Endothelial cell of umbilical vein (primary cell): Measurements from ENCODE around the gene INTS7. TPM values are rescaled to one million over a fixed set of nuclear protein-coding genes. Genes with fewer than 3 reads are reported as not detected.

Experiments used
- BruUV-seq: library from RNA; stranded (reverse); fragments of 400-500 nt; replicated peaks from 2 replicates; lab custom pipeline; 2021; lab: Mats Ljungman, UMichigan
- CTCF ChIA-PET: fragments of 300-600, 350-600 bp; sonication (Branson Sonifier 250); formaldehyde crosslinking; loops from one replicate; lab custom pipeline; 2021; ENCODE audit warnings: antibody characterized with exemption, inconsistent platforms; lab: Charles Lee
- POLR2A ChIA-PET: fragments of 300-600, 350-600 bp; sonication (Branson Sonifier 250); formaldehyde crosslinking; loops from one replicate; lab custom pipeline; 2021; ENCODE audit warnings: antibody characterized with exemption, inconsistent platforms; lab: Charles Lee
- DNase-seq: peaks from one replicate; pipeline ENCODE4 v3.0.0-alpha.2; 2011; ENCODE audit warnings: low read depth, low spot score
- FAIRE-seq: peaks from 2 replicates; lab custom pipeline; 2011; peaks lifted over from hg19 to GRCh38; lab: Jason Lieb, UNC
- H2AFZ ChIP-seq: 2 replicates; pipeline ENCODE4 v1.6.0; 2012; ENCODE audit warnings: low read depth, low read length, control low read depth, inconsistent platforms
- H3K27ac ChIP-seq: 2 replicates; pipeline ENCODE4 v1.5.1; 2011; ENCODE audit warnings: low read depth, mild to moderate bottlenecking, control low read depth, low read length, moderate library complexity; ENCODE audit not compliant: insufficient read depth
- H3K27me3 ChIP-seq, 2 experiments: 2 replicates each; pipeline versions ENCODE4 v1.6.0 to v1.6.1; 2011; ENCODE audit warnings: low read length in 2 of 2, mixed read lengths in 1 of 2; ENCODE audit not compliant: control insufficient read depth in 2 of 2, insufficient read depth in 2 of 2
- H3K36me3 ChIP-seq, 2 experiments: 2 replicates in 1 of 2; 3 replicates in 1 of 2; pipeline ENCODE4 v1.5.1; 2011; ENCODE audit warnings: low read length in 2 of 2, mild to moderate bottlenecking in 1 of 2, moderate library complexity in 1 of 2; ENCODE audit not compliant: control insufficient read depth in 2 of 2, insufficient read depth in 2 of 2; ENCODE audit errors: extremely low read depth in 1 of 2
- H3K4me1 ChIP-seq: 3 replicates; pipeline ENCODE4 v1.5.1; 2011; ENCODE audit warnings: mild to moderate bottlenecking, low read length; ENCODE audit not compliant: control insufficient read depth, insufficient read depth; ENCODE audit errors: extremely low read depth
- H3K4me2 ChIP-seq: 2 replicates; pipeline ENCODE4 v1.6.1; 2011; ENCODE audit warnings: low read length, control low read depth, mixed read lengths; ENCODE audit not compliant: insufficient read depth
- H3K4me3 ChIP-seq, 3 experiments: fragments of 200-600 bp in 1 of 3; sonication (generic), shearing (Covaris generic) in 1 of 3; replicated peaks in 1 of 3; 2 replicates each; pipeline ENCODE4 v1.5.1; 2011 to 2016; ENCODE audit warnings: control low read depth in 3 of 3, low read length in 3 of 3, mild to moderate bottlenecking in 2 of 3, inconsistent platforms in 1 of 3, low read depth in 1 of 3, moderate library complexity in 1 of 3; ENCODE audit not compliant: insufficient read depth in 1 of 3
- H3K79me2 ChIP-seq: 2 replicates; pipeline ENCODE4 v1.6.0; 2012; ENCODE audit warnings: low read length, inconsistent platforms; ENCODE audit not compliant: control insufficient read depth, insufficient read depth
- H3K9ac ChIP-seq: replicated peaks from 2 replicates; pipeline ENCODE3; 2011; ENCODE audit warnings: low read length, control low read depth; ENCODE audit not compliant: insufficient read depth; ENCODE audit errors: extremely low read depth
- H3K9me1 ChIP-seq: replicated peaks from 3 replicates; pipeline ENCODE4 v1.6.0; 2011; ENCODE audit warnings: mild to moderate bottlenecking, low read length; ENCODE audit not compliant: control insufficient read depth, insufficient read depth; ENCODE audit errors: extremely low read depth
- H3K9me3 ChIP-seq: replicated peaks from 2 replicates; pipeline ENCODE4 v1.5.1; 2012; ENCODE audit warnings: low read length, inconsistent platforms; ENCODE audit not compliant: control insufficient read depth, insufficient read depth
- H4K20me1 ChIP-seq: replicated peaks from 2 replicates; pipeline ENCODE3; 2011; ENCODE audit warnings: mild to moderate bottlenecking, low read length; ENCODE audit not compliant: control insufficient read depth, insufficient read depth; ENCODE audit errors: extremely low read depth
- CTCF ChIP-seq, 2 donors: IDR thresholded peaks; 1 replicate in 1 of 2; 2 replicates in 1 of 2; pipeline ENCODE4 v1.5.1; 2011; ENCODE audit warnings: low read length in 2 of 2, mild to moderate bottlenecking in 2 of 2, moderate library complexity in 2 of 2, control low read depth in 1 of 2, inconsistent platforms in 1 of 2, low read depth in 1 of 2; ENCODE audit not compliant: insufficient read depth in 1 of 2; ENCODE audit errors: extremely low read depth in 1 of 2
- EZH2 ChIP-seq: IDR thresholded peaks from 2 replicates; pipeline ENCODE4 v1.6.1; 2012; ENCODE audit warnings: borderline replicate concordance, low read depth, mild to moderate bottlenecking, moderate library complexity, low read length, inconsistent platforms; ENCODE audit not compliant: severe bottlenecking
- FOS ChIP-seq: IDR thresholded peaks from 2 replicates; pipeline ENCODE4 v1.6.1; 2011; ENCODE audit warnings: mild to moderate bottlenecking, low read length, moderate library complexity, borderline replicate concordance; ENCODE audit not compliant: insufficient read depth
- GATA2 ChIP-seq: IDR thresholded peaks from 2 replicates; pipeline ENCODE4 v1.7.0; 2011; ENCODE audit warnings: low read depth, mild to moderate bottlenecking, moderate library complexity, mixed read lengths, low read length; ENCODE audit not compliant: insufficient read length, insufficient read depth
- JUN ChIP-seq: IDR thresholded peaks from 2 replicates; pipeline ENCODE4 v1.6.1; 2011; ENCODE audit warnings: borderline replicate concordance, low read depth; ENCODE audit not compliant: insufficient read length, insufficient read depth
- MAX ChIP-seq: IDR thresholded peaks from 2 replicates; pipeline ENCODE4 v1.6.1; 2011; ENCODE audit not compliant: insufficient read depth, insufficient read length
- MYC ChIP-seq: IDR thresholded peaks from one replicate; pipeline ENCODE4 v1.6.1; 2011; ENCODE audit warnings: mild to moderate bottlenecking, low read depth, low read length
- POLR2A ChIP-seq: IDR thresholded peaks from 2 replicates; pipeline ENCODE4 v1.6.1; 2012; ENCODE audit warnings: low read depth, mild to moderate bottlenecking, control low read depth, low read length
- POLR2AphosphoS5 ChIP-seq: IDR thresholded peaks from 2 replicates; pipeline ENCODE4 v1.6.1; 2012; ENCODE audit warnings: low read depth, mild to moderate bottlenecking, control low read depth, low read length, moderate library complexity; ENCODE audit not compliant: insufficient read depth
- dilution Hi-C: fragments of 300-500 bp; cut with MboI; formaldehyde crosslinking; loops from one replicate; pipeline ENCODE4 v1.15.0; 2019; ENCODE audit warnings: low sequenced_read_pairs; ENCODE audit not compliant: extremely low pct_ligation_motif_present
- intact Hi-C: fragments of 100-400 bp; cut with micrococcal nuclease; formaldehyde crosslinking; loops from one replicate; pipeline ENCODE4 v1.10.0; 2022
- polyA plus RNA-seq, 4 experiments: library from polyadenylated mRNA; depleted of rRNA in 3 of 4; stranded (reverse) in 3 of 4; unstranded in 1 of 4; fragments of >200 nt; gene quantifications; 2 replicates each; pipeline versions ENCODE4 v1.2.1 to v1.2.3, GENCODE V29; 2011 to 2012; ENCODE audit warnings: missing spikeins in 1 of 4
- total RNA-seq: library from RNA; stranded (reverse); gene quantifications from 2 replicates; pipeline ENCODE4 v1.2.3, GENCODE V29; 2021

The INTS7 gene
- total and polyA plus RNA-seq, 2 donors (not counting 3 experiments of a cell fraction or from before 2014, with no cell fraction given): 9.1 to 18.1 TPM

- DNase-seq (no peak), FAIRE-seq (no peak)
- Histone ChIP-seq H3K9me3 (no peaks in the 10 kb centered on the region), H3K27ac (no peak overlapping the region), H4K20me1 (no peaks in the 10 kb centered on the region), H3K27me3 (no peaks in the 10 kb centered on the region), H3K36me3 (peaks cover 2 to 9% of the 10 kb centered on the region in 2 experiments), H3K4me2 (no peak overlapping the region), H3K79me2 (no peaks in the 10 kb centered on the region), H2AFZ (no peak overlapping the region), H3K4me1 (no peaks in the 10 kb centered on the region), H3K9me1 (no peaks in the 10 kb centered on the region), H3K4me3 (no peak overlapping the region), H3K9ac (no peak overlapping the region)
- CTCF ChIA-PET: interaction anchor here (1.2 to 1.4 kb wide), 2 partner anchors 8 to 9 kb away, joined by 6 to 9 read pairs; no protein-coding TSS in a partner anchor
- BruUV-seq: no TSS peak
- POLR2A ChIA-PET: no interaction called here
- intact Hi-C loops: no loop called here
- dilution Hi-C loops: no loop called here
- TF ChIP-seq JUN (no peak), MYC (no peak), CTCF (IDR thresholded peaks at IDR 0.05; ENCODE audit: extremely low read depth in 1 of 2, insufficient read depth in 1 of 2, low read depth in 1 of 2, low read length in 2 of 2) (no peak), FOS (no peak), EZH2 (no peak), POLR2A (no peak), GATA2 (no peak), POLR2AphosphoS5 (no peak), MAX (no peak)
Measured at GRCh38 chr1:212078826-212079225, 43.5 kb upstream of the INTS7 start.
